Esophagus muscularis mucosa (tissue), 4 donors: ENCODE results near the gene PRELID3B.

Source experiments
- CTCF ChIP-seq, 3 experiments: fragments of 200-600 bp in 2 of 3; fragments of 450-650 bp in 1 of 3; sonication (generic) in 2 of 3; IDR thresholded peaks; one replicate each; pipeline ENCODE4 v1.5.1; 2017 to 2019; ENCODE audit warnings: antibody characterized with exemption in 3 of 3, mild to moderate bottlenecking in 2 of 3, moderate library complexity in 1 of 3
- EP300 ChIP-seq: sonication (generic); formaldehyde crosslinking; IDR thresholded peaks from one replicate; pipeline ENCODE4 v1.6.1; 2017; ENCODE audit warnings: antibody characterized with exemption
- POLR2A ChIP-seq: fragments of 450-650 bp; IDR thresholded peaks from one replicate; pipeline ENCODE4 v1.6.1; 2017; ENCODE audit warnings: antibody characterized with exemption, moderate library complexity, mild to moderate bottlenecking, low read depth
- POLR2AphosphoS5 ChIP-seq, 2 donors: sonication (generic); formaldehyde crosslinking; IDR thresholded peaks; one replicate each; pipeline ENCODE4 v1.6.1; 2017; ENCODE audit warnings: antibody characterized with exemption in 2 of 2

GRCh38 chr20:58989196-58989595 is 53.4 kb downstream of the PRELID3B start:
- TF ChIP-seq EP300 (no peak), POLR2A (no peak), CTCF (IDR thresholded peaks at IDR 0.05) (no peak), POLR2AphosphoS5 (IDR thresholded peaks at IDR 0.05) (no peak)
